Neural crest cell (in vitro differentiated cells): ENCODE results near the gene PIGM. TPM values are rescaled to one million over a fixed set of nuclear protein-coding genes. Genes with fewer than 3 reads are reported as not detected.

Experiments
- DNase-seq: peaks from one replicate; pipeline ENCODE4 v3.0.0; 2021; ENCODE audit warnings: low read depth, mixed read lengths, low spot score
- H3K27ac Mint-ChIP-seq: one replicate; pipeline ENCODE4 v1.8.0; 2021; ENCODE audit warnings: mild to moderate bottlenecking, mixed read lengths; ENCODE audit not compliant: unreplicated experiment
- H3K27me3 Mint-ChIP-seq: 2 replicates; pipeline ENCODE4 v1.8.0; 2021; ENCODE audit warnings: low read depth, mild to moderate bottlenecking, mixed read lengths
- H3K36me3 Mint-ChIP-seq: 2 replicates; pipeline ENCODE4 v1.8.0; 2021; ENCODE audit warnings: low read depth, mild to moderate bottlenecking, mixed read lengths
- H3K4me1 Mint-ChIP-seq: 2 replicates; pipeline ENCODE4 v1.8.0; 2021; ENCODE audit warnings: mixed read lengths
- H3K4me3 Mint-ChIP-seq: one replicate; pipeline ENCODE4 v1.8.0; 2021; ENCODE audit warnings: mild to moderate bottlenecking, mixed read lengths
- H3K9me3 Mint-ChIP-seq: 2 replicates; pipeline ENCODE4 v1.8.0; 2021; ENCODE audit warnings: mixed read lengths
- total RNA-seq: library from RNA; stranded (reverse); gene quantifications from 2 replicates; pipeline ENCODE4 v1.2.1, GENCODE V29; 2021
- TF ChIP-seq, protein P1 (sequence below): fragments of 200-600 bp; sonication (generic); conservative IDR thresholded peaks from 2 replicates; pipeline ENCODE4 v1.5.0; 2021; ENCODE audit warnings: antibody characterized with exemption, mild to moderate bottlenecking

The PIGM gene
- total RNA-seq, 1 donor from 2014 or later, result 9.9 TPM

DNA sequence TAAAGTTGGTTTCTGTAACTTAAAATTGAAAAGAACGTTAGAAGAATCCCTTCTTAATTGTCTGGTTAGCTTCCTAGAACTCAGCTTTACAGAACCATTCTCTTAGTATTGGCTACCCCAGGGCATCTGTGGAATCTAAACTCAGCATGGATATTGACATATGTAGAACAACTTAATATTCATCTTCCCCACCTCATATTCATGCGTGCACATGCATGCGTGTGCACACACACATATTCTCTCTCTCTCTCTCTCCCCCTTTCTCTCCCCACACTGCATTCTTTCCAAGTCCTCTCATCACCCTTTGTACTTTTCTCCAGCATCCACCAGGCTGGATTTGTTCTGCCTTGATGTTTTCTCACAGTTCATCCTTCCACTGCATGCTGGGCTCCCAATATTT, 13.4 kb downstream of the PIGM start:
- H3K4me3 Mint-ChIP-seq, result no peak overlapping the region
- no peak for DNase-seq
- H3K27me3 Mint-ChIP-seq, result peaks cover 32% of the 10 kb centered on the region
- H3K9me3 Mint-ChIP-seq, result no peaks in the 10 kb centered on the region
- no peak overlapping the region for H3K27ac Mint-ChIP-seq
- H3K36me3 Mint-ChIP-seq, result no peaks in the 10 kb centered on the region
- peaks cover 7% of the 10 kb centered on the region for H3K4me1 Mint-ChIP-seq
- TF ChIP-seq, protein P1, sequence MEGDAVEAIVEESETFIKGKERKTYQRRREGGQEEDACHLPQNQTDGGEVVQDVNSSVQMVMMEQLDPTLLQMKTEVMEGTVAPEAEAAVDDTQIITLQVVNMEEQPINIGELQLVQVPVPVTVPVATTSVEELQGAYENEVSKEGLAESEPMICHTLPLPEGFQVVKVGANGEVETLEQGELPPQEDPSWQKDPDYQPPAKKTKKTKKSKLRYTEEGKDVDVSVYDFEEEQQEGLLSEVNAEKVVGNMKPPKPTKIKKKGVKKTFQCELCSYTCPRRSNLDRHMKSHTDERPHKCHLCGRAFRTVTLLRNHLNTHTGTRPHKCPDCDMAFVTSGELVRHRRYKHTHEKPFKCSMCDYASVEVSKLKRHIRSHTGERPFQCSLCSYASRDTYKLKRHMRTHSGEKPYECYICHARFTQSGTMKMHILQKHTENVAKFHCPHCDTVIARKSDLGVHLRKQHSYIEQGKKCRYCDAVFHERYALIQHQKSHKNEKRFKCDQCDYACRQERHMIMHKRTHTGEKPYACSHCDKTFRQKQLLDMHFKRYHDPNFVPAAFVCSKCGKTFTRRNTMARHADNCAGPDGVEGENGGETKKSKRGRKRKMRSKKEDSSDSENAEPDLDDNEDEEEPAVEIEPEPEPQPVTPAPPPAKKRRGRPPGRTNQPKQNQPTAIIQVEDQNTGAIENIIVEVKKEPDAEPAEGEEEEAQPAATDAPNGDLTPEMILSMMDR, result no peak

DNA sequence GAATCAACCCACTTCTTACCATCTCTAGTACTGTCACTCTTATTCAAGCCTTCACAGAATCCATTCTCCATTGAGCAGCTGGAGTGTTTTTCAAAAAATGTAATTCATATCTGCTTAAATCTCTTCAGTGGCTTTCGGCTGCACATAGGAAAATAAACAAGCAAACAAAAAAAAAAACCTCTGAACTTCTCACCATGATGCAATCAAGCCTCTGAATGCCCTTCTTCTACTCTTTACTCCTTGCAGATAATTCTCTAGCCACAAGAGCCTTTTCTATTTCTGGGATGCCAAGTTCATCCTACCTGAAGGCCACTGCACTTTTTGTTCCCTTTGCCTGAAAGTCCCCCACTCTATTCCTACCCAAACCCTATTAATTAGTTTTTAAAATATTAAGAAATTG, 14.2 kb downstream of the PIGM start:
- H3K4me1 Mint-ChIP-seq, result peaks cover 6% of the 10 kb centered on the region

DNA sequence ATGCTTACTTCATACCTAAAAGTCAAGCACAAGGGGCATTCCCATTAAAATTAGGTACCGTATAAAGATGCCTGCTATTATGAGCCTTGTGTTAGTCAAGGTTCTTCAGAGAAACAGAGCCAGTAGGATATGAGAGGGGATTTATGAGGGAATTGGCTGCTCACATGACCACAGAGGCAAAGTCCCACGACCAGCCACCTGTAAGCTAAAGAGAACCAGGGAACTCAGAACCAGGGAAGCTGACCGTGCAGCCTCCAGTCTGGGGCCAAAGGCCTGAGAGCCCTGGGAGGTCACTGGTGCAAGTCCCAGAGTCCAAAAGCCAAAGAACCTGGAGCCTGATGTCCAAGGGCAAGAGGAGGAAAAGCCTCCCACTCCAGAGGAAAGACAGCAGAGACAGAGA, 20.0 kb downstream of the PIGM start:
- no peak for DNase-seq
- H3K4me3 Mint-ChIP-seq, result no peak overlapping the region
- H3K27ac Mint-ChIP-seq, result no peak overlapping the region
- no peaks in the 10 kb centered on the region for H3K4me1 Mint-ChIP-seq
- H3K36me3 Mint-ChIP-seq, result no peaks in the 10 kb centered on the region
- H3K27me3 Mint-ChIP-seq, result peaks cover 54% of the 10 kb centered on the region
- H3K9me3 Mint-ChIP-seq, result no peaks in the 10 kb centered on the region
- TF ChIP-seq, protein P1, result no peak

More for the DNA sequence above, 14.2 kb downstream of the PIGM start:
- Mint-ChIP-seq H3K27ac (no peak overlapping the region), H3K27me3 (peaks cover 33% of the 10 kb centered on the region), H3K4me3 (no peak overlapping the region), H3K9me3 (no peaks in the 10 kb centered on the region), H3K36me3 (no peaks in the 10 kb centered on the region)
- DNase-seq, result no peak
- TF ChIP-seq, protein P1, result no peak

DNA sequence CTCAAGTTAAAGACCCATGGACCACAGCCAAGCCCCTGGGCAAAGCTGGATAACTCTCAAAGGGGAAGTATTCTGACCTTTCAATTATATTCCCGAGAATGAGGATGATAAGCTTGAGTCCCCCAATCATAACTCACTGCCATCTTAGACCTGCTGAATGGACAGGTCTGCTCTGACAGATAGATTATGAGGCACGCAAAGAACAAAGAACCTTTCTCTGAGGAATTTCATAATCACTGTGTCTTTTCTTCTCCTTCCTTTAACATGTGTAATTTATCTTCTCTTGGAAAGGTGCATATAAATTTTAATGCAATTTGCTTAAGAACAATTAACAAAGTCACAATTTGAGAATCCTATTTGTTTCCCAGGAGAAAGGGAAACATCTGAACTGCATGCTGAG, 22.0 kb downstream of the PIGM start:
- Mint-ChIP-seq H3K4me1 (no peaks in the 10 kb centered on the region), H3K4me3 (no peak overlapping the region), H3K36me3 (no peaks in the 10 kb centered on the region), H3K27ac (no peak overlapping the region), H3K27me3 (peaks cover 52% of the 10 kb centered on the region), H3K9me3 (no peaks in the 10 kb centered on the region)
- no peak for DNase-seq
- TF ChIP-seq, protein P1, result no peak

DNA sequence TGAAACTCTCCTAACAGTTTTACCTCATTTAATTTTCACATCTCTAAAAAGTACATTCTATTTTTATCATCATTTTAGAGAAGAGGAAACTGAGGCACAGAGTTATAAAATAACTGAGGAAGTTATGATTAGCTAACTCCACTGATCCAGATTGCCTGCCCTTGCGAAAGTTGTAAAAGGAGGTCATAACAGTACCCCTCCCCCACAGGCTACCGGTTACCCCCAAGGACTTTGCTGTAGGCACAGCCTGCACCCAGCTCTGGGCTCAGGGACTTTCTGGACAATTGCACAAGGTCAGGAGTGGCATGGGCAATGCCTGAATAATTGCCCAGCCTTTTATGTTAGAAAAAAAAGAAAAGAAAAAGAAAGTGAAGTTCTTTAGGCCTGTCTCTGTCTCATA, 22.7 kb downstream of the PIGM start:
- H3K27me3 Mint-ChIP-seq, result peaks cover 48% of the 10 kb centered on the region
- H3K27ac Mint-ChIP-seq, result no peak overlapping the region
- TF ChIP-seq, protein P1, result no peak
- H3K4me3 Mint-ChIP-seq, result no peak overlapping the region
- no peak for DNase-seq
- no peaks in the 10 kb centered on the region for H3K4me1 Mint-ChIP-seq
- no peaks in the 10 kb centered on the region for H3K9me3 Mint-ChIP-seq
- no peaks in the 10 kb centered on the region for H3K36me3 Mint-ChIP-seq
